ENCODE measurements around the gene ALOX15.

- TF ChIP-seq CTCF (conservative IDR thresholded peaks at IDR 0.05; ENCODE audit: low read length) (no peak), EZH2phosphoT487 (IDR thresholded peaks at IDR 0.05; ENCODE audit: borderline replicate concordance, low read depth, low read length) (no peak)
Measured at GRCh38 chr17:4588391-4588790, 53.1 kb downstream of the ALOX15 start.

All from OCI-LY7 (cell line).